Coronary artery (tissue), 2 donors: ENCODE results near the gene SEMA6C.
A peak's percentile ranks its signal among the peaks of the same experiment; 100 is the strongest.

ENCODE experiments used
- DNase-seq: peaks from one replicate; pipeline ENCODE4 v3.0.0-alpha.2; 2017; ENCODE audit warnings: low spot score
- H3K27ac ChIP-seq, 2 donors: fragments of 200-600 bp; sonication (generic); one replicate each; pipeline ENCODE4 v1.5.1; 2016 to 2019
- H3K4me3 ChIP-seq: fragments of 200-600 bp; sonication (generic); 2 replicates; pipeline ENCODE4 v1.5.1; 2016; ENCODE audit warnings: mild to moderate bottlenecking, moderate library complexity
- CTCF ChIP-seq: fragments of 200-600 bp; sonication (generic); IDR thresholded peaks from one replicate; pipeline ENCODE4 v1.5.1; 2019; ENCODE audit warnings: antibody characterized with exemption

Gene SEMA6C

GRCh38 chr1:151187205-151187604 is 40.8 kb upstream of the SEMA6C start:
- H3K27ac ChIP-seq: no peak overlapping the region
- no peak for TF ChIP-seq CTCF
- no peak for DNase-seq
- no peak overlapping the region for H3K4me3 ChIP-seq

- Histone ChIP-seq H3K27ac (no peak overlapping the region), H3K4me3 (no peak overlapping the region)
- TF ChIP-seq CTCF: no peak
- no peak for DNase-seq
Observed at GRCh38 chr1:151184211-151184610, 37.8 kb upstream of the SEMA6C start.

GRCh38 chr1:151176514-151177045 is 30.1 kb upstream of the SEMA6C start:
- H3K27ac ChIP-seq: no peak overlapping the region
- TF ChIP-seq CTCF: no peak
- H3K4me3 ChIP-seq: no peak overlapping the region
- no peak for DNase-seq

- Histone ChIP-seq H3K4me3 (no peak within 1 kb of the TSS), H3K27ac (no peak within 1 kb of the TSS)
- no peak for DNase-seq
- TF ChIP-seq CTCF: no peak
Observed at GRCh38 chr1:151175863-151176262, 29.4 kb upstream of the SEMA6C start, which contains the start of gene TMOD4. Gene TMOD4 (minus strand): TSS chr1:151175981. CDS start chr1:151174875, 1,106 bp downstream.

GRCh38 chr1:151175041-151175741 is 28.8 kb upstream of the SEMA6C start:
- Histone ChIP-seq H3K27ac (no peak overlapping the region), H3K4me3 (no peak overlapping the region)
- DNase-seq: no peak
- no peak for TF ChIP-seq CTCF

- no peak for TF ChIP-seq CTCF
Observed at GRCh38 chr1:151171190-151171589, 24.8 kb upstream of the SEMA6C start.

GRCh38 chr1:151167116-151167515 is 20.7 kb upstream of the SEMA6C start:
- Histone ChIP-seq H3K27ac (no peak overlapping the region), H3K4me3 (peak overlapping the region; percentile 77)
- no peak for TF ChIP-seq CTCF
- DNase-seq: no peak

More at GRCh38 chr1:151171190-151171589, 24.8 kb upstream of the SEMA6C start:
- no peak overlapping the region for H3K27ac ChIP-seq
- H3K4me3 ChIP-seq: no peak overlapping the region
- DNase-seq: no peak
